HG03442 (cell line): ENCODE measurements around the gene RNF2.
"Not testable (repeated sequence)": the region's sequence is repeated elsewhere in the genome, so short reads cannot be mapped to it uniquely, and the experiment has no call there.

Experiments
- ATAC-seq: cut with Tn5 transposase; IDR thresholded peaks from one replicate; pipeline ENCODE4 v1.9.1; 2021; ENCODE audit warnings: mild to moderate bottlenecking, moderate library complexity; ENCODE audit not compliant: unreplicated experiment

The RNF2 gene

DNA sequence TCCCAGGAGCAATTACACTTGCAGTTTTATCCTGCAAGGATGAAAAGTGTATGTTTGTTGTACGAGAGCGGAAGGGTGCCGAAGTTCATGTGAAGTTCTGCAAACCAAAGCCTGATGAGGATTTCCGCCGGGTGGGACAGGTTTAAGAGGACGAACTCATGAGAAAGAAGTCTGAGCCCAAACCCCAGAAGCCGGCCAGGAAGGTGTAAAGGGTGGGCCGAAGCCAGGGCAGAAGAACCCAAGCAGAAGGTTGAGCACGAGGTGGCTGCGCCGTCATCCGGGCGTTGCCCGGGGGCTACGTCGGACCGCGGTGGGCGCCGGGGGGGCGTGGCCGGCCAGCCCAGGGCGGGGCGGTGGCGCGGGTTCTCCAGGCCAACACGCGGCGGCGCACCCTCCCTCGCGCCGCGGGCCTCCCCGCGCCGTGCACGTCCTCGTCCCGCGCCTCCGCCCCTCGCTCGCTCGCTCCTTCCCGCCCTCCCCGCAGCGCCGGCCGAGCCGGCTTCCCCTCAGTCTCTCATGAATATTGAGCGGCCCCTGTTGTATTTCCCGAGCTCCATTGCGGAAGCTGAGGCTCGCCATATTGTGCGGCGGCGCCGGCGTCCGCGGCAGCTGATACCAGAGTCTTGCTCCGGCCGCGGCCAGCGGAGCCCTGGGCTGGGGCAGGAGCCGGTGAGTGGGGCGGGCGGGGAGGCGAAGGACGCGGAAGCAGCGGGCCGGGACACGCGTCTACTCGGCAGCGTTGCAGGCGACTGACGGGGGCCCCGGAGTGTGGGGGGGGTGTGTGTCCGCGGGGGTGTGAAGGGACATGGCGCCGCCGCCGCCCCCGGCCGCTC lies at the start of gene RNF2:
Gene RNF2, plus strand, starts transcription at position 578 of the 833 bp plus-strand sequence. CDS start 41,996 bp downstream, outside the sequence.
- ATAC-seq: peak; percentile 80

DNA sequence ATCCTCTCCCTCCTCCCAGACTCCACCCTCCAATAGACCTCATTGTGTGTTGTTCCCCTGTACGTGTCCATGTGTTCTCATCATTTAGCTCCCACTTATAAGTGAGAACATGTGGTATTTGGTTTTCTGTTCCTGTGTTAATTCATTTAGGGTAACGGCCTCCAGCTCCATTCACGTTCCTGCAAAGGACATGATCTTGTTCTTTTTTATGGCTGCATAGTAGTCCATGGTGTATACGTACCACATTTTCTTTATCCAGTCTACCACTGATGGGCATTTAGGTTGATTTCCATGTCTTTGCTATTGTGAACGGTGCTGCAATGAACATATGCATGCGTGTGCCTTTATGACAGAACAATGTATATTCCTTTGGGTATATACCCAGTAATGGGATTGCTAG lies 45.4 kb upstream of the RNF2 start:
- ATAC-seq: not testable (repeated sequence)

DNA sequence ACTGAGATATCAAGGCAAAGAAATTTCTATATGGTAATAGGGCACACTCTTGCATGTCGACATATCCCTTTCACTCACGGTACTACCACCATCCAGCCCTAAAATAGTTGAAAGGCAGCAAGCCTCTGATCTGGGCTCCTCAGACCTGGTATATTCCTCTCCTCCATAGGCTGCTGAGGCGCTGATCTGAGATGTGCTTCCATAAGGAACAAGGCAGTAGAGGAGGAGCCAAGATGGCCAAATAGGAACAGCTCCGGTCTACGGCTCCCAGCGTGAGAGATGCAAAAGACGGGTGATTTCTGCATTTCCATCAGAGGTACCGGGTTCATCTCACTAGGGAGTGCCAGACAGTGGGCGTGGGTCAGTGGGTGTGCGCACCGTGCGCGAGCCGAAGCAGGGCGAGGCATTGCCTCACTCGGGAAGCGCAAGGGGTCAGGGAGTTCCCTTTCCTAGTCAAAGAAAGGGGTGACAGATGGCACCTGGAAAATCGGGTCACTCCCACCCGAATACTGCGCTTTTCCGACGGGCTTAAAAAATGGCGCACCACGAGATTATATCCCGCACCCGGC lies 44.0 kb upstream of the RNF2 start:
- not testable (repeated sequence) for ATAC-seq

DNA sequence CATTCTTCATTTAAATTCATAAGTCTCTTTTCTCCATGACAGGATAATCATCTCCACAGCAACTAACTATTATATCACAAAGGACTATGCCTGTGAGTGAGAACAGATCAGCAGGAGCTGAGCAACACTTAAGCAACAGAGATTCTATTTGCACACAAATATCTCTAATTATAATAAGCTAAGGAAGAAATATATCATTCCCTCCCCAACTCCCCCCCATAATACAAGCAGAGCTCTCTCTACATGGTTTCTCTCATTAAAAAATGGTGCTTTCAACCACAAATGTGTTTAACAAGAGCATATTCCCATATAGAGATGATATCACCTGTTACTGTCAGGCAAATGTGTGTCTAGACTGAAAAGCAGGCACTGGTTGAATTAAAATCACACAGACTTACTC lies 36.5 kb upstream of the RNF2 start:
- ATAC-seq: no peak

DNA sequence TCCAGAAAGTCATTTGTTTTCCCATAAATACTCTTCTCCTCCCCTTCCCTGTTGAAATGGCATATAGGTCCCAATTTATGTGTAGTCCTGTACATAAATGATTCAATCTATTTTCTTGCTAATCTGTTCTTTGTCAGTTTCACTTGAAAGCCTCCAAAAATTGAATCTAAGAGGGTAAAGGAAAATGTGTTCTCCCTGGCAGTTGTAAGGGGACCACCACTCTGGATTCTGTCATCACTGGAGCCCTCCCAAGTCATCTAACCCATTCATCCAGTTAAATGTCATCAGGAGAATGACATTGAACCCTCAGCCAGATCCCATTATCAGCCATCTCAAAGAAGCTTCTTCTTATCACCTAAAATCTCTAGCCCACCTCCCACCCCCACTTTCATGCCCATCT lies 35.0 kb upstream of the RNF2 start:
- ATAC-seq: no peak

DNA sequence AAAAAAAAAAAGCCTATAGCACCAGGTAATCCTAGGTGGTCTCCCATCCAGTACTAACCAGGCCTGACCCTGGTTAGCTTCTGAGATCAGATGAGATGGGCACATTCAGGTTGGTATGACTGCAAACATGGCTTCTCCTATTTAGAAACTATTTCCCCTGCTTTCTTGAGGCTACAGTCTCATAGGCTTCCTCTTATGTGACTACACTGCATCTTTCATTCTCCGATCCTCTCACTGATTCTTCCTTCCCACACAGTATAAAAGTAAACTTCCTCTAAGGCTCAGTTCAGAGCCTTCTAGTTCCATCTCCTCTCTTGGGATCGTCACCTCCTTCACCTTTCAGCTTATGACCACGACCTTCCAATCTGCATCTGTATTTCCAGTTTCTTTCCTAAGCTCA lies 30.4 kb upstream of the RNF2 start:
- ATAC-seq: no peak

DNA sequence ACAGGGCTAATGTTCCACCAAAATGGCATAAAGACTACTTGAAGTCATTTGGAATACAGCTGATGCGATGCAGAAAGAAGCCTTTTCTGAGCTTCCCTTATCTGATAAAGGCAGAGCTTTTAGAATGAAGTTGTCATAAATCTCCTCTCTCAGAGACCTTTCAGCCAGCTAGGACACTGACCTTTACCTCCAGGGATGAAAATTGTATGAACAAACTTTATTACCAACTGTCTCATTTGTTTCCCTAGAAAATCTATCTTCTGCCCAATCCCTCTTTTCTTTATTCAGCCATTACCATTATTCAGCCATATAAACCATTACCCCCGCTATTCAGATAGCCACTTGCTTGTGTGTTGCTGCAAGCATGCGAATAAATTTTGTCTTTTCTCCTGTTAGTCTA lies 29.7 kb upstream of the RNF2 start:
- no peak for ATAC-seq

DNA sequence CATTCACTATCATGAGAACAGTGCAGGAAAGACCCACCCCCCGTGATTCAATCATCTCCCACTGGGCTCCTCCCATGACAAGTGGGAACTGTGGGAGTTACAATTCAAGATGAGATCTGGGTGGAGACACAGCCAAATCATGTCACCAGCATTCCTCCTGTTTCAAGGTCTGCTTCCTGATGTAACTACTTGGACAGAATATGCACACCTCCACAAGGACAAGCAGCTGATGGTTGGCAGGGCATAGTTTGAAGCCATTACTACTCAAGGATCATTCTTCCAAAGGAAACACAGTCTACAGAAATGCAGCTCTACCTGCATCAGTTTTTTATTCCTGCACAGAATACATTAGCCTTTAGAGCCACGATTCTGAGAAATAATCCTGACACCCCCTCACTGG lies 28.5 kb upstream of the RNF2 start:
- ATAC-seq: no peak

DNA sequence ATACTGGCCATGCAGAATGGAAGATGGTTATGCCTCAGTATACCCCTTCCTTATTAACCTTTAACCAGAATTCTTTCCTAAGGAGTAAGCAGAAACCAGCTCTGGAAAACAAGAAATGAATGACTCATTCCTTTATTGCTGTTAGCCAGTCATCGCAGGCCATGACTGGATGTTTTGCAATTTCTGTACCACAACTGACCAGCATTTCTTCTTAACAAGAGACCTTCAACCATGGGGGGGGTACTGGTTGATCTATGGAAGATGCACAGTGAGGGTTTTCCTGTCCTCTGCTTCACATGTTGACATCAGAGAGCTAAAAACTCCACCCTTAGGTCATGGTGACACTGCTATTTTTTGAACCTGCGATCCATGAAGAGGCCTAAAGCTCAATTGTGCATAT lies 28.0 kb upstream of the RNF2 start:
- no peak for ATAC-seq

DNA sequence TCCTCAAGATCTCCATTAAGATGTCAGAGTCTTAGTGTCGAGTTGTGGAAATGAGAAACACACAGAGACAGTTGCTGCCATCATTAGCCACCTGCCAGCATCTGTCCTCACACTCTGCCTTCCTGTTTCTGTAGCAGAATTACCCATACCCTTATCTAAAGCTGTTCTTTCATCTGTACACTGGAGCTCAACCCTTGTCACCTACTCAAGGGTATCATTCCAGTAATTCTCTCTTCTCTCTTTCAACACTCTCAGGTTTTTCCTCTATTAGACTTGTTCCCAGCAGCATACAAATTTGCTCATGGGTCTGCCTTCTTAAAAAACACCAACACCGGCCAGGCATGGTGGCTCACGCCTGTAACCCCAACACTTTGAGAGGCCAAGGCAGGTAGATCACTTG lies 27.4 kb upstream of the RNF2 start:
- no peak for ATAC-seq

DNA sequence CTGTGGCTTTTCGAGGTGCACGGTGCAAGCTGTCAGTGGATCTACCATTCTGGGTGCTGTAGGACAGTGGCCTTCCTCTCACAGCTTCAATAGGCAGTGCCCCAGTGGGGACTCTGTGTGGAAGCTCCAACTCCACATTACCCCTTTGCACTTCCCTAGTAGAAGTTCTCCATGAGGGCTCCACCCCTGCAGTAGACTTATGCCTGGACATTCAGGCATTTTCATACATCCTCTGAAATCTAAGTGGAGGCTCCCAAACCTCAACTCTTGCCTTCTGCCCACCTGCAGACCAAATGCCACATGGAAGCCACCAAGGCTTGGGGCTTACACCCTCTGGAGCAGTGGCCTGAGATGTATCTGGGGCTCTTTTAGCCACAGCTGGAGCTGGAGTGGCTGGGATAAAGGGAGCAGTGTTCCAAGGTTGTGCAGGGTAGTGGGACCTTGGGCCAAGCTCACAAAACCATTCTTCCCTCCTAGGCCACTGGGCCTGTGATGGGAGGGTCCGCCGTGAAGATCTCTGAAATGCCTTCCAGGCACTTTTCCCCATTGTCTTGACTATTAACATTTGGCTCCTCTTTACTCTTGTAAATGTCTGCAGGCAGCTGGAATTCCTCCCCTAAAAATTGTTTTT lies 18.0 kb upstream of the RNF2 start:
- no peak for ATAC-seq

DNA sequence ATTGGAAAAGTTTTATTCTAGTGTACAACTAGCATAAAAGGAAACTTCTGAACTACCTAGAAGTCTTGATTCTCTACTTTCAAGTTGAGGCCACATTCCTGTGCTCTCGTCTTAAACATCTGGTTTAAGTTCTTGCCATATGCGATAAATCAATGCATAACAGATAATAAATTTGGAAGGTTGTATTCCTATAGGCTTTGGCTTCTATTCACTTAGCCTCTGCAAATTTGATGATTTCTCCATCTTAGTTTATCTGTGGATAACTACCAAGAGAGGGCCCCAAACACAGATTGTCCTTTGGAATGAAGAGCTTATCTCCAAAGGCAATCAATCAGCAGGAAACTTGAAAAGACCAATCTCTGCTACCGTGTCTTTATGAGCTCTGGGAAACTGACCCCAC lies 11.7 kb upstream of the RNF2 start:
- ATAC-seq: no peak

DNA sequence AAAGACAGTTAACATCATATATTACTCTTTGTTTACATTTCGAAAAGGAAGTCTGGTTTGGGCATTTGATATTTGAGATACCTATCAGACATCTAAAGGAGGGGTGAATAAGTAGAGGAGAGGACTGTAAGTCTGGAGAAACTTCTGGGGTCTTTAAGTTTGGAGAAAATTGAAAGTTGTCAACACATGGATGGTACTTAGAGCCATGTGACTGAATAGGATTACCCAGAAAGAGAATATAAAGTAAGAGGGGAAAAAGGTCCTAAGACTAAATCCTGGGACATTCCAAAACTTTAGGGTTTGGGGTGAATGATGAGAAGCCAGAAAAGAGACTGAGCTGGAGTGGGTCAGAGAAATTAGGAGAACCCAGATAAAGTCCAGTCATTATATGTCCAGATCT lies 10.1 kb upstream of the RNF2 start:
- no peak for ATAC-seq

DNA sequence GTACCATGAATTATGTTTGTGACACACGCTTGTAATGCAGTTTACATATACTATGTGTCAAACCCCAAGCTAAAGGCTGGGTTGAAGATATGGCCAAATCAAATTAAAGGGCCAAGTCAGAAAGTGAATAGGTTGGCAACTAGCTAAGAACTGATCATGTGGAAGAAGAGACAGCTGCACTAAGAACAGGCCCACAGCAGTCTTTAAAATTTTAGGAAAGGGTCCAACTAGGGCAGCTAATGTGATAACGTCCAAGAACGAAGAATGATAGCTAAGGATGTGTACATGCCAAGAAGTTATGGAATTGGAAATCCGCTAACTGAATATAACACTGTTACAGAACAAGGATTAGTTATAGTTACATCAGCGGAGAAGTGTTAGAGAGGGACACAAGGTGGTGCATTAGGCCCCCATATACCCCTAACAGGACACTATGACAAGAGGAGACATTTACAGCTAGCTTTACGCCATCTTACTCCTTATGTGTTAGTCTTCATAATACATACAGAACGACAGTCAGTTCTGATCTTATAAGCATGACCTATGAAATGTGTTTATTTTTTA lies 6.5 kb upstream of the RNF2 start:
- no peak for ATAC-seq

DNA sequence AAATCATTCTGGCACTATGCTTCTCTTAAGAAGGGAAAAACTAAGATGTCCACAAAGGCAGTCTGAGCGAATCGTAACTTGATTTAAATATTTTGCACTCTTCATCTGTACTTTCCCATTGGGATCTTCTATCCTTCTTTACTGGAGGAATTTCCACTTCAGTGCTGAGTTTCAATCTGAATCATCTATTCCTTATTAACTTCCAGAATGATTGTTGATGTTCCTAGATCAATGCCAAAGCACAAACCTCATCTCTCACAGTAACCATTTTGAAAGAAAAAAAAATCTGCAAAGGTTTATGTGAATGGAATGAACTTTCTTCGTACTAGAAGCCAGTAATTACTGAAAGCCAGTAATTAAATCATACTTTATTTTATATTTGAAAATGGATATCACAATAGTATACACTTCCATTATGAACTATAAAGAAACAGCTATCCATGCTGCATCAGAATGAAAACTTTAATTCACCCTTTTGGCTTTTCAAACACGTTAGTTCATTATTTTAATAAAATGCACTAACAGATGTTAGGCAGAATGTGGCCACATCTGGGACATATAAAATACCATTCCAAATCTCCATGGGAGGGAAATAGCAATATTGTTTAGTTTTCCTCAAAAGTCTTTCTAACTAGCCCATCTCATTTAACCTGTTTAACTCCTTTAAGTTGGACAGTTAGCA lies 5.5 kb upstream of the RNF2 start:
- ATAC-seq: no peak

DNA sequence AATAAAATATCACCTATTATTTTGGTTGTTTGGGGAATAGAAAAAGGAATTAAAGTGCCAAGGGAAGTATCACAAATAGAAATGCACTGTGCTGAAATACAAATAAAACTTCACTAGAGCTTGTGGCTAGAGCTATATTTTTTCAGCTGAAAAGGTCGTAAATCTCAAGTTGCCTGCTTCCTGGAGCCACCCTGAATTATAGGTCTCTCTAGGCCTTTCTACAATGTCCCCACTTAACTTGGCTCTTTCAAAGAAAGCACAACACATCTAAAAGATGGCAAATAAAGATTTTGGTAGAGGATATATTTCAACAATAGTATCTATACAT lies 5.0 kb upstream of the RNF2 start:
- no peak for ATAC-seq

DNA sequence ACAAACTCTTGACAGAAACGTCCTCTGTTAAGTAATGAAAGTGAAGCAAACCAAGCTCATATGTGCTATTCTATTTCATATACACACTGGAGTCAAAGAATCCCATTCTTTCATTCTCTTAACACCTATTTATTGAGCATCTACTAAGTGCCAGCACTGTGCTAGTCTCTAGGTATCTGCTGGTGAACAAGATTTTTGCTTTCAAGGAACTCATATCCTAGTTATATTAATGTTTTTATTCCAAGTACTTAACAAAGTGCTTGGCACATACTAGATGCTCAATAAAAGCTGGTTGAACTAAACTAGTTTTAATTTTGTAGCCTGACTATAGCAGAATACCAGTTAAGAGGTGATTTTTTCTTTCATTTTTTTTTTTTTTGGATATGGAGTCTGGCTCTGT lies 3.6 kb upstream of the RNF2 start:
- no peak for ATAC-seq

DNA sequence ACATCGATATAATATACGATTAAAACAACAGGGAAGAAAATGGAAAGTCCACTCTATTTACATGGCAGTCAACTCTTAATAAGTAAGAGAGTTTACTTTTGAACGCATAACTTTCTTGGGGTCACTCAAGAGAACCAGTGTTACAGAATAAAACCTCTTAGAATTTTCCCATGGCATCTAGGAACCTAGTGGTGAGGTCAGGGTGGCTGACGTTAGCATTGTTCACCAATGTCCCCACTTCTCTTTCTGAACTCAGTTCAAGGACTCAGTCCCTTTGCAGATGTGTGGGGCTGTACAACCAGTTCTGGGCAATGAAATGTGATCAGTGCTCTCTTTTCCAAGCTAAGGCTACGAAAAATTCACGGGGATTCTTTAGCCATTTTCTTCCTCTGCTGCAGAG lies 2.6 kb upstream of the RNF2 start:
- ATAC-seq: no peak

DNA sequence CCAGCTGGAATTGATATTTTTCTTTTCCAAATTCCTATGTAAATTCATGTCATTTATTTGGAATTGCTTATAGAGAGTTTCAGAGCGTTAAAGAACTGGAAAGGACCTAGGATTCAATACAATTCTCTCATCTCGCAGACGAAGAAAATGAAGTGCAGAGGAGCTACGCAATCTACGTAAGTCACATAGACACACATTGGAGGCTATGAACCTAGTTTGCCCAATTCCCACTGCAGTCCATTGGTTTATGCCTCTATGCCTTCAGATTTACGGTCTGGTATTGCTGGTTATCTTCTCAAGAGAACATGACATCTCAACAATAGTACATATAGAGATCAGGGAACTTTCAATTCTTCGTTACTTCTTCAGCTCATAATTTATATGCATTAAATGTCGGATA lies 971 bp upstream of the RNF2 start:
- ATAC-seq: no peak

DNA sequence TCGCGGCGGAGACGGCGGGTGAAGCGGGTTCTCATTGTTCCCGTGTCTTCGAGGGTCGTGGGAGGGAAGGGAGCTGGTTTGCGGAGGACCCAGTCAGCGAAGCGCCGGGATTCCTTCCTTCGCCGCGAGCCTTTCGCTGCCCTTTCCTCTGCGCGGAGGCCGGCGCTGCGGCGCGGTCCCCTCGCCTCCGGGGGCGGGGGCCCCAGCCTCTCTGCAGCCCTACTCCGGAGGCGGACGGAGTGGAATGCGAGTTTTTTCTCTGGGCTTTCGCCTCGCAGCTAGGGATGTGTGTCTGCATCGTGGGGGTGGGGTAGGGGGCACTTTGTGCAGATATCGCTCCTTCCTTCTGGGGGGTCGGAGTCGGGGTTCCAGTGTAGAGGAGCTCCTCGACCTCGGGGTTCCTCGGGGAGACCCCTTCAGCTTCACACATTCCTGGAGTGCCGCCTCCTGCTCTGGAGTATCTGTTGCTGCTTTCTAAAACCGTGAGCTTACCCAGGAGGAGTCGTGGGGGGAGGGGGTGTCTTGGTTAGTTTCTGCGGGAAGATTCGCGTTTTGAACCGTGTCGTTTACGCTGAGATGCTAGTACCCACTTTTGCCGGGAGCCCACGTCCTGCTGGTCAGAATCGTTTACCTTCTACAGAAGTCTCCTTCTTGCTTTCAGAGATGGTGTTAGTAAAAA lies 595 bp downstream of the RNF2 start:
- peak; percentile 16 for ATAC-seq

DNA sequence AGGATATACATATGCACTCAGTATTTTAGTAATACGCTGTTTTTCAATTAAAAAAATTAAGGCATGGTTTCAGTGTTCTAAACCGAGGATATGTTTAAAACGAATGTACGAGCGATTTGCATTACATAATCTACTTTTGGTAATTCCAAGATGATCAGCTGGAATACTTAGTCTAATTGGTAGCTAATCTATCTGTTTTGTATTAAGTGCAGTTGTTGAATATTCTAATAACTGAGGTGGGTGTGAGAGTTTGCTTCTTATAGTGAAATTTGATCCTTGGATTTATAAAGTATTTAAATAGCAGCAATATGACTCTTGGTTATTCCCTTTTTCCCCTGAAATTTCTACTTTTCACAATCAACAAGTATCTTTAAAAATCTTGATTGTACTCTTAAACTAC lies 1.3 kb downstream of the RNF2 start:
- no peak for ATAC-seq
